ENCODE measurements around the gene ZNF576.
"Not testable (repeated sequence)": the region's sequence is repeated elsewhere in the genome, so short reads cannot be mapped to it uniquely, and the experiment has no call there.

DNA sequence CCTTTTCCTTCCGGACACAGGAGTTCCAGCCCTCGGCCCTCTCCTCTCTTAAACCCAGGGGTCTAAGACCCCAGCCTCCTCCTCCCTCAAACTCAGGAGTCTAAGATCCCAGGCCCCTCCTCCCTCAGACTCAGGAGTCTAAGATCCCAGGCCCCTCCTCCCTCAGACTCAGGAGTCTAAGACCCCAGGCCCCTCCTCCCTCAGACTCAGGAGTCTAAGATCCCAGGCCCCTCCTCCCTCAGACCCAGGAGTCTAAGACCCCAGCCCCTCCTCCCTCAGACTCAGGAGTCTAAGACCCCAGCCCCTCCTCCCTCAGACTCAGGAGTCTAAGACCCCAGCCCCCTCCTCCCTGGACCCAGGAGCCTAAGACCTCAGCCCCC is 39.2 kb downstream of the ZNF576 start:
- TF ChIP-seq, protein P1, sequence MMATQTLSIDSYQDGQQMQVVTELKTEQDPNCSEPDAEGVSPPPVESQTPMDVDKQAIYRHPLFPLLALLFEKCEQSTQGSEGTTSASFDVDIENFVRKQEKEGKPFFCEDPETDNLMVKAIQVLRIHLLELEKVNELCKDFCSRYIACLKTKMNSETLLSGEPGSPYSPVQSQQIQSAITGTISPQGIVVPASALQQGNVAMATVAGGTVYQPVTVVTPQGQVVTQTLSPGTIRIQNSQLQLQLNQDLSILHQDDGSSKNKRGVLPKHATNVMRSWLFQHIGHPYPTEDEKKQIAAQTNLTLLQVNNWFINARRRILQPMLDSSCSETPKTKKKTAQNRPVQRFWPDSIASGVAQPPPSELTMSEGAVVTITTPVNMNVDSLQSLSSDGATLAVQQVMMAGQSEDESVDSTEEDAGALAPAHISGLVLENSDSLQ (IDR thresholded peaks at IDR 0.05): not testable (repeated sequence)
- not testable (repeated sequence) for TF ChIP-seq FOXA1 (IDR thresholded peaks at IDR 0.05); SP1 (IDR thresholded peaks at IDR 0.05); LEF1 (IDR thresholded peaks at IDR 0.05; ENCODE audit: borderline replicate concordance); FOXK2 (IDR thresholded peaks at IDR 0.05); SUZ12 (IDR thresholded peaks at IDR 0.05); BHLHE40 (IDR thresholded peaks at IDR 0.05; ENCODE audit: borderline replicate concordance); TARDBP (IDR thresholded peaks at IDR 0.05); FOXM1 (IDR thresholded peaks at IDR 0.05; ENCODE audit: borderline replicate concordance)
